Activated CD4-positive, alpha-beta T cell treated with anti-CD3 and anti-CD28 coated beads, Interleukin-10, Interleukin-2, amounts not matched to agents 100 ng/mL and 50 ng/mL, durations not matched to agents 16 hours and 8 hours (primary cell): ENCODE results near the gene MRTO4.
"Not testable (repeated sequence)": the region's sequence is repeated elsewhere in the genome, so short reads cannot be mapped to it uniquely, and the experiment has no call there.

Source experiments
- DNase-seq: peaks from one replicate; pipeline ENCODE4 v3.0.0-alpha.2; 2020

The MRTO4 gene

GRCh38 chr1:19273106-19273843 is 21.7 kb downstream of the MRTO4 start:
- DNase-seq, result no peak

DNA sequence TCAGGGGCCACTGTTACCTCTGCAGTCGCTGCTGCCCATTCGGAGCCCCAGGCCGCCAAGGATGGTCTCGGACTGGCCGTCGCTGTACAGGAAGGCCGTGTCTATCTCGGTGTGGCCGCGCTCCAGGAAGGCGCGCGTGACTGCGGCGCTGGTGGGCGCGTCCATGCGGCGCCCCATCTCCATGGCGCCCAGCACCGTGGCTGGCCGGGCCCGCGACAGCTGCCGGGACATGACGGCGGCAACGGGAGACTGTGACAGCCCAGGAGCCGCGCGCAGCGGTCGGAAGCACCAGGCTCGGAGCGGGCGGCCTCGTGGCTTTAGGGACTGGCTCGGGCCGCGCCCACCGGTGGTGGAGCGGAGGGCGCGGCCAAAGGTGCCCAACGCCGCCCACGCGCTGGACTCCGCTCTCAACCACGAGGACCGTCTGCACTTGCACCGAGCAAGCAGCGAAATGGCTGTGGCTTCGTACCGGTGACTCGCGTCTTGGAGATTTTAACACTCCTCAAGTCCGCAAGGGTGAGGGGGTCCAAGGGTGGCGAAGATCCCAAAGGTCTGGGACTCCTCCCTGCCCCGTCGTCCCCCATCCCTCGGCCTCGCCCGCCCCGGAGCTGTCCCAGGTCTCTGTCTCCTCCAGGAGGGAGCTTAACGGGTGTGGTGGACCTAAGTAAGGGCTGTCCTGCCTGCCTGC is 22.4 kb downstream of the MRTO4 start:
- DNase-seq, result not testable (repeated sequence)

DNA sequence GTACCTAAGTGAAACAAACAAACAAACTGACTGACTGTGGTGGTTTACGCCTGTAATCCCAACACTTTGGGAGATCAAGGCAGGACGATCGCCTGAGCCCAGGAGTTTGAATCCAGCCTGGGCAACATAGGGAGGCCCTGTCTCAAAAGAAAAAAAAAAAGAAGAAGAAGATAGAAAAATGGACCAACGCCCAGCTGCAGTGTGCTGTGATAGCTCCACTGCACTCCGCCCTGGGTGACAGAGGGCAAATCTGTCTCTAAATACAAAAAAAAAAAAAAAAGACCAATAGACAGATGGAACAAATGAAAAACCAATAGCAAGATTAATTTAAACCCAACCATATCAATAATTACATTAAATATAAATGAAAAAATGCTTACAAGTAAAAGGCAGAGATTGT is 23.0 kb downstream of the MRTO4 start:
- DNase-seq, result no peak

DNA sequence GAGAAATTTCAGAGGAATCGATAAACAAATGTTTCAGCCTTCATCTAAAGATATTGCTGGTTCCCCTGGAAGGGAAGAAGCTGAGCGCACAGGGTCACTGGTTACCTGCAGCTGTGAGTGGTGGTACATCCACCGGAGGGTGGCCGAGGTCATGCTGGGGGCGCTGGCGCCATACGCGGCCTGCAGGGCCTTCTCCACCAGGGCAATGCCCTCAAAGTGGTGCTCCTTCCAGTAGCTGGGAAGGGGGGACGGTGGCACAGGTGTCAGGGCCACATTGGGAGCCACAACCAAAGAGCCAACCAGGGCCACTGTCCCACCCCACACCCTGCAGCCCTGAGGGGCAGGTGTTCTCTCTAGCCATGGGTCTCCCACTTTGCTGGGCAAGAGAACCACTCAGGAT is 32.3 kb downstream of the MRTO4 start:
- no peak for DNase-seq

DNA sequence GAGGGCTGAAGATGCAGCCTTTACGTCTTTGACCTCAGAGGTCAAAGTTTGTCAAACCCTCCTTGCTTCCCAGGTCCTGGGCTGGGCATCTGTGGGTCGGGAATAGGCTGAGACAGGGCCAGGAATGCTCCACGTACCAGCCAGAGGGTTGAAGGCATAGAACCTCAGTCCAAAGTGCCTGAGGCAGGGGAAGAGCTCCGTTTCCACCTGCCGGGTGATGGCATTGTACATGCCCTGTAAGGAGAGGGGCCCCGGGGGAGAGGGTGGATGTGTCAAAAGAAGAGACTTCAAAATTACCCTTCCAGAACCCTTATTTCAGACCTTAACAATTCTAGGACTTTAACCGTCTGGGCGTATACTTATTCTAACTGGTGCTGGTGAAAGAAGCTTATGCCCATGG is 33.3 kb downstream of the MRTO4 start:
- no peak for DNase-seq

DNA sequence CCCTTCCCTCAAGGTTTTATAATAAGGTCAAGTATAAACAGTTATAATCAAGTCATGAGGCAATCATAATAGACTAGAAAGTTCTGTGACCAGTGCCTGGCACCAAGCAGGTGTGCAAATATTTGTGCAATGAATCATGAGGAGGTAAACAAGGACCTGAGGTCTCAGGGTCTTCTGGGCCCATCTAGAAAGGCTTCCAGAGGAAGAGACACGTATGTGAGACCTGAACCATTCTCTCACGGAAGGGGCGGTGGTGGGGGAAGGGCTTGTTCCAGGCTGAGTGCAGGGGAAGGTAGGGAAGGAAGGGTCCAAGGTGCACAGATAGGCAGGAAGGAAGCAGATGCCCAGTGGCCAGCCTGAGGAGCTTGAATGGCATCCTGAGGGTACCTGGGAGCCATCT is 33.8 kb downstream of the MRTO4 start:
- not testable (repeated sequence) for DNase-seq

GRCh38 chr1:19285807-19286206 is 34.2 kb downstream of the MRTO4 start:
- DNase-seq, result not testable (repeated sequence)

- DNase-seq, result no peak
Measured at GRCh38 chr1:19287436-19288185, 36.0 kb downstream of the MRTO4 start.

GRCh38 chr1:19288324-19289241 is 37.0 kb downstream of the MRTO4 start, which contains the start of gene AKR7A3:
TSS of gene AKR7A3 (minus strand) at chr1:19288770. CDS start at chr1:19288709, 61 bp downstream.
- peak; percentile 62 for DNase-seq

DNA sequence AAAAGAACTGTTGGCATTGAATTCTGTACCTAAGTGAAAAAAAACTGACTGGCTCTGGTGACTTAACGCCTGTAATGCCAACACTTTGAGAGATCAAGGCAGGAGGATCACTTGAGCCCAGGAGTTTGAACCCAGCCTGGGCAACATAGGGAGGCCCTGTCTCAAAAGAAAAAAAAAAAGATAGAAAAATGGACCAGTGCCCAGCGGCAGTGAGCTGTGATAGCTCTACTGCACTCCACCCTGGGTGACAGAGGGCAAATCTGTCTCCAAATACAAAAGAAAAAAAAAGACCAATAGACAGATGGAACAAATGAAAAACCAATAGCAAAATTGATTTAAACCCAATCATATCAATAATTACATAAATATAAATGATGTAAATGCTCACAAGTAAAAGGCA is 37.6 kb downstream of the MRTO4 start:
- DNase-seq, result no peak

DNA sequence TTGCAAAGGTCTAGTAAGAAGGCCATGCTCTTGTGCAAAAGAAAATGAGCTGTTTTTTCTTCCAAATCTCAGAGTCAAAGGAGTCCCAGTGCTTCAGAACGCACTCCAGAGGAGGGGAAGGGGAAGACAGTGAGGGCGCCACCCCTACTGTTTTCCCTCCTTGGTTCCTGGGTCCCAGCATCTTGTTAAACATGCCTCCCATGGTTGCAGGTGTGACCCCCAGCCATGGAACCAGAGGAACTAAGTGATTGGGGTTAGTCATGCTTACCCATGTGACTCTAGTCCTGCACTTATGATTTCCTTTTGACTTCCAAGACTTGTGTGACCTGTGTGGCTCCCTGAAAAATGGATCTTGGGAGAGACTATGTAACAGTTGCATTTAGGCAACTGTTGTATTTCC is 43.0 kb downstream of the MRTO4 start:
- DNase-seq, result no peak

- no peak for DNase-seq
Measured at GRCh38 chr1:19300211-19300610, 48.6 kb downstream of the MRTO4 start.

- DNase-seq, result not testable (repeated sequence)
Measured at GRCh38 chr1:19304081-19304480, 52.5 kb downstream of the MRTO4 start.

- DNase-seq, result no peak
Measured at GRCh38 chr1:19305880-19306279, 54.3 kb downstream of the MRTO4 start.

GRCh38 chr1:19306941-19307340 is 55.3 kb downstream of the MRTO4 start:
- DNase-seq, result no peak

DNA sequence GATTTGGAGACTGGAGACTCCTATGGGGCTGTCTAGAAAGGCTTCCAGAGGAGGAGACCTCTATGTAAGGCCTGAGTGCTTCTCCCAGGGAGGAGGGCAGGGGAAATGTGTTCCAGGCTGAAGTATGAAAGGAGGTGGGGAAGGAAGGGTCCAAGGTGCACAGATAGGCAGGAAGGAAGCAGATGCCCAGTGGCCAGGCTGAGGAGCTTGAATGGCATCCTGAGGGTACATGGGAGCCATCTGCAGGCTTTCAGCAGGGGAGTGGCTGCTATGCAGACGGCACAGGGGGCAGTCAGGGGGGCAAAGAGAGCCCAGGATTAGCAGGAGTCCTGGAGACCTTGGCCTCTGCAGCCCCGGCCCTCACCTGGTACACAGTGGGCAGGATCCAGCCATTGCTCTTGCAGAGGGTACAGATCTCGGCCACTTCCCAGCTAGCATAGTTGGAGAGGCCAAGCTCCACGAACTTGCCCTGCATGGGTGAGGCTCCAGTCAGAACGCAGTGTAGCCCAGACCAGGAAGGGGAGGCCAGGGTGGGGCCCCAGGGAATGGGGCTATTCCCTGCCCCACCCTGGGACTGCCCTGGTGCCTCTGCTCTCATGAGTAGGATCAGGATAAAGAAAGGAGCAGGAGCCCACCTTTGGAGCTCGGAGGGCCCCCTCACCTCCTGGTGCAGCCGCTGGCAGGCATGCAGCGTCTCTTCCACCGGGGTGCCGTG is 56.3 kb downstream of the MRTO4 start:
- DNase-seq, result no peak

GRCh38 chr1:19308509-19308907 is 56.9 kb downstream of the MRTO4 start:
- no peak for DNase-seq

GRCh38 chr1:19309123-19309813 is 57.7 kb downstream of the MRTO4 start:
- DNase-seq, result no peak
